GM12878 (cell line): ENCODE data around the gene FADS1. TPM values are rescaled to one million over a fixed set of nuclear protein-coding genes. Genes with fewer than 3 reads are reported as not detected.
A peak's percentile ranks its signal among the peaks of the same experiment; 100 is the strongest.

Experiments used
- ATAC-seq: fragments of 200-7000 bp; cut with Tn5 transposase; 3 replicates; pipeline ENCODE4 v1.9.1; 2020; ENCODE audit warnings: mild to moderate bottlenecking, moderate library complexity
- BruUV-seq: library from RNA; stranded (reverse); fragments of 400-500 nt; replicated peaks from 2 replicates; lab custom pipeline; 2021; lab: Mats Ljungman, UMichigan
- CTCF ChIA-PET: fragments of 300-600 bp; sonication (Branson Sonifier 250); formaldehyde crosslinking; extraction: SDS; loops from one replicate; lab custom pipeline; 2021; ENCODE audit warnings: inconsistent platforms; lab: Yijun Ruan, JAX
- POLR2A ChIA-PET: fragments of 350-600 bp; formaldehyde crosslinking; extraction: SDS; loops from one replicate; lab custom pipeline; 2021; ENCODE audit warnings: inconsistent platforms; lab: Charles Lee
- RAD21 ChIA-PET: fragments of 300-600 bp; sonication (Branson Sonifier 250); formaldehyde crosslinking; loops from one replicate; lab custom pipeline; 2023; ENCODE audit warnings: antibody characterized with exemption; ENCODE audit not compliant: unreplicated experiment; lab: Charles Lee
- SMC1A ChIA-PET: fragments of 300-600 bp; sonication (Branson Sonifier 250); formaldehyde crosslinking; loops from one replicate; lab custom pipeline; 2023; ENCODE audit not compliant: unreplicated experiment, uncharacterized antibody; lab: Charles Lee
- DNase-seq: peaks from one replicate; pipeline ENCODE4 v3.0.0-alpha.2; 2011; ENCODE audit warnings: low read depth, low spot score
- FAIRE-seq: peaks from 3 replicates; lab custom pipeline; 2011; peaks lifted over from hg19 to GRCh38; lab: Jason Lieb, UNC
- H2AFZ ChIP-seq: 2 replicates; pipeline ENCODE4 v1.6.0; 2011; ENCODE audit warnings: low read depth, low read length, control low read depth; ENCODE audit not compliant: control insufficient read depth
- H3K27ac ChIP-seq: 2 replicates; pipeline ENCODE4 v1.5.1; 2011; ENCODE audit warnings: control low read depth; ENCODE audit not compliant: control insufficient read depth, insufficient read depth
- H3K27me3 ChIP-seq, 2 experiments: replicated peaks in 1 of 2; 2 replicates each; pipeline versions ENCODE4 v1.6.0 to v1.6.1; 2011; ENCODE audit warnings: low read length in 1 of 2; ENCODE audit not compliant: control insufficient read depth in 2 of 2, insufficient read depth in 2 of 2
- H3K36me3 ChIP-seq, 2 experiments: 2 replicates each; pipeline ENCODE4 v1.5.1; 2011; ENCODE audit warnings: low read length in 1 of 2; ENCODE audit not compliant: control insufficient read depth in 2 of 2, insufficient read depth in 2 of 2
- H3K4me1 ChIP-seq: 2 replicates; pipeline ENCODE4 v1.6.1; 2011; ENCODE audit warnings: mild to moderate bottlenecking, low read length, moderate library complexity, mixed read lengths; ENCODE audit not compliant: control insufficient read depth, insufficient read depth
- H3K4me2 ChIP-seq: 2 replicates; pipeline ENCODE4 v1.6.0; 2011; ENCODE audit warnings: control low read depth; ENCODE audit not compliant: control insufficient read depth, insufficient read depth
- H3K4me3 ChIP-seq: fragments of 200-600 bp; sonication (generic); 2 replicates; pipeline ENCODE4 v1.5.1; 2016
- H3K79me2 ChIP-seq: 2 replicates; pipeline ENCODE4 v1.6.0; 2011; ENCODE audit warnings: low read length; ENCODE audit not compliant: control insufficient read depth, insufficient read depth
- H3K9ac ChIP-seq: 2 replicates; pipeline ENCODE4 v1.8.0; 2011; ENCODE audit warnings: low read length, control low read depth, mixed read lengths; ENCODE audit not compliant: control insufficient read depth, insufficient read depth
- H3K9me3 ChIP-seq: replicated peaks from 3 replicates; pipeline ENCODE4 v1.5.1; 2011; ENCODE audit warnings: mild to moderate bottlenecking, low read length; ENCODE audit not compliant: control insufficient read depth, insufficient read depth
- H4K20me1 ChIP-seq: 2 replicates; pipeline ENCODE4 v1.6.0; 2011; ENCODE audit not compliant: control insufficient read depth, insufficient read depth
- CBX3 ChIP-seq: fragments of 200-600 bp; sonication (generic); IDR thresholded peaks from 2 replicates; pipeline ENCODE4 v1.6.1; 2016; ENCODE audit warnings: low read depth, borderline replicate concordance
- GATAD2B ChIP-seq: fragments of 450-650 bp; conservative IDR thresholded peaks from 2 replicates; pipeline ENCODE4 v1.6.1; 2017; ENCODE audit warnings: low read depth, mild to moderate bottlenecking, moderate library complexity
- HDAC6 ChIP-seq: fragments of 200-600 bp; sonication (generic); IDR thresholded peaks from one replicate; pipeline ENCODE4 v1.8.0; 2017; ENCODE audit warnings: antibody characterized with exemption; ENCODE audit not compliant: unreplicated experiment
- LARP7 ChIP-seq: fragments of 450-650 bp; IDR thresholded peaks from 2 replicates; pipeline ENCODE4 v1.6.1; 2017; ENCODE audit warnings: mild to moderate bottlenecking
- ZNF207 ChIP-seq: fragments of 450-650 bp; IDR thresholded peaks from 2 replicates; pipeline ENCODE4 v1.6.1; 2014; ENCODE audit warnings: antibody characterized with exemption, mild to moderate bottlenecking, borderline replicate concordance
- WGBS: methylation state at CpG from one replicate; pipeline ENCODE4 v1.1.6; 2016; ENCODE audit warnings: low lambda C conversion rate; ENCODE audit not compliant: insufficient replicate concordance, insufficient coverage; ENCODE audit errors: missing lambda C conversion rate; 5-methylcytosine and 5-hydroxymethylcytosine counted together
- in situ Hi-C: fragments of 300-500 bp; cut with MboI; formaldehyde crosslinking; loops from 9 replicates; pipeline ENCODE4 v1.14.3; 2018; ENCODE audit warnings: mixed read lengths
- intact Hi-C: fragments of 100-400 bp; cut with micrococcal nuclease; formaldehyde crosslinking; loops from one replicate; pipeline ENCODE4 v1.14.2; 2022; ENCODE audit not compliant: unreplicated experiment
- polyA plus RNA-seq, 11 experiments: library from polyadenylated mRNA; depleted of rRNA in 4 of 11; unstranded in 6 of 11; stranded (reverse) in 5 of 11; fragments of >200 nt; fragmentation: Nextera tagmentation in 4 of 11; fragmentation: Illumina TruSeq in 1 of 11; extraction: Ambion mirVana in 4 of 11; extraction: Trizol in 1 of 11; gene quantifications; 1 replicate in 1 of 11; 2 replicates in 10 of 11; pipeline versions ENCODE4 v1.2.1 to v1.2.3, GENCODE V29; 2011 to 2016; ENCODE audit warnings: inconsistent platforms in 2 of 11, missing spikeins in 2 of 11, low read depth in 1 of 11
- total RNA-seq, 4 experiments: library from RNA; depleted of rRNA in 3 of 4; stranded (reverse); fragments of >200 nt in 3 of 4; fragmentation: Illumina TruSeq in 1 of 4; extraction: Trizol in 1 of 4; gene quantifications; 2 replicates each; pipeline versions ENCODE4 v1.2.1 to v1.2.3, GENCODE V29; 2013 to 2021
- TF ChIP-seq, protein P1 (sequence below): fragments of 450-650 bp; IDR thresholded peaks from 2 replicates; pipeline ENCODE4 v1.6.1; 2016; ENCODE audit warnings: mild to moderate bottlenecking

FADS1 gene
- total and polyA plus RNA-seq, 10 of the 15 experiments (the other 5 are each of a cell fraction or from before 2014, with no cell fraction given), result 8.8 to 73.9 (median 39.0) TPM

- TF ChIP-seq, protein P1, sequence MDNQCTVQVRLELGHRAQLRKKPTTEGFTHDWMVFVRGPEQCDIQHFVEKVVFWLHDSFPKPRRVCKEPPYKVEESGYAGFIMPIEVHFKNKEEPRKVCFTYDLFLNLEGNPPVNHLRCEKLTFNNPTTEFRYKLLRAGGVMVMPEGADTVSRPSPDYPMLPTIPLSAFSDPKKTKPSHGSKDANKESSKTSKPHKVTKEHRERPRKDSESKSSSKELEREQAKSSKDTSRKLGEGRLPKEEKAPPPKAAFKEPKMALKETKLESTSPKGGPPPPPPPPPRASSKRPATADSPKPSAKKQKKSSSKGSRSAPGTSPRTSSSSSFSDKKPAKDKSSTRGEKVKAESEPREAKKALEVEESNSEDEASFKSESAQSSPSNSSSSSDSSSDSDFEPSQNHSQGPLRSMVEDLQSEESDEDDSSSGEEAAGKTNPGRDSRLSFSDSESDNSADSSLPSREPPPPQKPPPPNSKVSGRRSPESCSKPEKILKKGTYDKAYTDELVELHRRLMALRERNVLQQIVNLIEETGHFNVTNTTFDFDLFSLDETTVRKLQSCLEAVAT, result no peak
- TF ChIP-seq GATAD2B, result peak; percentile 83
Observed at GRCh38 chr11:61816736-61817455, at the start of gene FADS1 (continued).

- FAIRE-seq, result no peak
- TSS peak; percentile 46 for BruUV-seq
- no peak for ATAC-seq
- H3K79me2 ChIP-seq, result no peaks in the 10 kb centered on the region
- ChIA-PET RAD21 (interaction anchor here (1.0 kb wide), 1 partner anchor 69 kb away, joined by 5 read pairs; no protein-coding TSS in a partner anchor), POLR2A (no interaction called here), SMC1A (interaction anchor here (1.1 to 1.3 kb wide), 2 partner anchors 14 to 81 kb away, joined by 4 to 5 read pairs; no protein-coding TSS in a partner anchor), CTCF (interaction anchor here (1.9 to 5.3 kb wide), 2 partner anchors 70 to 216 kb away, joined by 5 to 49 read pairs; no protein-coding TSS in a partner anchor)
- H3K36me3 ChIP-seq, result peaks cover 2 to 16% of the 10 kb centered on the region in 2 experiments
- no peak overlapping the region for H2AFZ ChIP-seq
- 54% methylated on average over 18 of the region's 18 CpGs for WGBS
- H3K27ac ChIP-seq, result no peak overlapping the region
- H3K9me3 ChIP-seq, result no peaks in the 10 kb centered on the region
- no peaks in the 10 kb centered on the region for H4K20me1 ChIP-seq
- no peak overlapping the region for H3K4me2 ChIP-seq
- no peak for DNase-seq
- no peaks in the 10 kb centered on the region for H3K4me1 ChIP-seq
- no peak overlapping the region for H3K4me3 ChIP-seq
- no peak overlapping the region for H3K9ac ChIP-seq
- intact Hi-C loops (no loop called here), in situ Hi-C loops (no loop called here)
- TF ChIP-seq LARP7 (no peak), ZNF207 (no peak), CBX3 (no peak), HDAC6 (no peak)
- H3K27me3 ChIP-seq, result no peaks in the 10 kb centered on the region
Observed at GRCh38 chr11:61866231-61866957, 49.6 kb upstream of the FADS1 start.
